ENCODE results near the gene SYK.

Gene SYK

GRCh38 chr9:90767523-90768100, 34.0 kb upstream of the SYK start:
- H3K9ac ChIP-seq (ENCODE audit: low read depth, low read length), result no peak overlapping the region
- H3K9me3 ChIP-seq (ENCODE audit: insufficient read depth, low read length, severe bottlenecking), result peaks cover 15% of the 10 kb centered on the region
- no peaks in the 10 kb centered on the region for H3K79me2 ChIP-seq (ENCODE audit: insufficient read depth, low read length)
- no peak overlapping the region for H2AFZ ChIP-seq (ENCODE audit: low read depth, low read length)
- no peaks in the 10 kb centered on the region for H3K27me3 ChIP-seq (ENCODE audit: insufficient read depth, low read length, poor library complexity)
- H3K4me1 ChIP-seq (ENCODE audit: insufficient read depth, low read length), result no peaks in the 10 kb centered on the region
- no peak for DNase-seq
- no peak overlapping the region for H3K27ac ChIP-seq (ENCODE audit: low read length)
- H4K20me1 ChIP-seq (ENCODE audit: insufficient read depth, low read length), result no peaks in the 10 kb centered on the region
- TF ChIP-seq CTCF (IDR thresholded peaks at IDR 0.05; ENCODE audit: borderline replicate concordance, extremely low read depth, low read length, poor library complexity, severe bottlenecking) (no peak), EZH2 (IDR thresholded peaks at IDR 0.05; ENCODE audit: borderline replicate concordance, low read depth, low read length, severe bottlenecking) (no peak)
- ATAC-seq (ENCODE audit: insufficient read depth, low read depth), result no peak
- H3K36me3 ChIP-seq (ENCODE audit: insufficient read depth, low read length), result no peaks in the 10 kb centered on the region
- no peak overlapping the region for H3K4me3 ChIP-seq (ENCODE audit: low read depth in 1 of 2, low read length in 2 of 2)
- no peak overlapping the region for H3K4me2 ChIP-seq (ENCODE audit: insufficient read depth, low read length)

GRCh38 chr9:90770182-90770738, 31.4 kb upstream of the SYK start:
- no peaks in the 10 kb centered on the region for H3K27me3 ChIP-seq (ENCODE audit: insufficient read depth, low read length, poor library complexity)
- no peaks in the 10 kb centered on the region for H3K79me2 ChIP-seq (ENCODE audit: insufficient read depth, low read length)
- H3K4me1 ChIP-seq (ENCODE audit: insufficient read depth, low read length), result no peaks in the 10 kb centered on the region
- TF ChIP-seq EZH2 (IDR thresholded peaks at IDR 0.05; ENCODE audit: borderline replicate concordance, low read depth, low read length, severe bottlenecking), result no peak
- no peak for TF ChIP-seq CTCF (IDR thresholded peaks at IDR 0.05; ENCODE audit: borderline replicate concordance, extremely low read depth, low read length, poor library complexity, severe bottlenecking)
- no peak overlapping the region for H3K27ac ChIP-seq (ENCODE audit: low read length)
- H3K9ac ChIP-seq (ENCODE audit: low read depth, low read length), result no peak overlapping the region
- no peaks in the 10 kb centered on the region for H4K20me1 ChIP-seq (ENCODE audit: insufficient read depth, low read length)
- H3K4me2 ChIP-seq (ENCODE audit: insufficient read depth, low read length), result no peak overlapping the region
- peaks cover 15% of the 10 kb centered on the region for H3K9me3 ChIP-seq (ENCODE audit: insufficient read depth, low read length, severe bottlenecking)
- ATAC-seq (ENCODE audit: insufficient read depth, low read depth), result no peak
- H2AFZ ChIP-seq (ENCODE audit: low read depth, low read length), result no peak overlapping the region
- DNase-seq, result no peak
- no peaks in the 10 kb centered on the region for H3K36me3 ChIP-seq (ENCODE audit: insufficient read depth, low read length)
- no peak overlapping the region for H3K4me3 ChIP-seq (ENCODE audit: low read depth in 1 of 2, low read length in 2 of 2)

GRCh38 chr9:90770927-90771326, 30.7 kb upstream of the SYK start:
- H3K27me3 ChIP-seq (ENCODE audit: insufficient read depth, low read length, poor library complexity), result no peaks in the 10 kb centered on the region
- H4K20me1 ChIP-seq (ENCODE audit: insufficient read depth, low read length), result no peaks in the 10 kb centered on the region
- H3K4me3 ChIP-seq (ENCODE audit: low read depth in 1 of 2, low read length in 2 of 2), result no peak overlapping the region
- H3K9me3 ChIP-seq (ENCODE audit: insufficient read depth, low read length, severe bottlenecking), result peaks cover 15% of the 10 kb centered on the region
- H3K36me3 ChIP-seq (ENCODE audit: insufficient read depth, low read length), result no peaks in the 10 kb centered on the region
- H3K27ac ChIP-seq (ENCODE audit: low read length), result no peak overlapping the region
- no peak overlapping the region for H2AFZ ChIP-seq (ENCODE audit: low read depth, low read length)
- ATAC-seq (ENCODE audit: insufficient read depth, low read depth), result no peak
- DNase-seq, result no peak
- H3K79me2 ChIP-seq (ENCODE audit: insufficient read depth, low read length), result no peaks in the 10 kb centered on the region
- no peak overlapping the region for H3K9ac ChIP-seq (ENCODE audit: low read depth, low read length)
- no peak overlapping the region for H3K4me2 ChIP-seq (ENCODE audit: insufficient read depth, low read length)
- TF ChIP-seq CTCF (IDR thresholded peaks at IDR 0.05; ENCODE audit: borderline replicate concordance, extremely low read depth, low read length, poor library complexity, severe bottlenecking), result no peak
- no peak for TF ChIP-seq EZH2 (IDR thresholded peaks at IDR 0.05; ENCODE audit: borderline replicate concordance, low read depth, low read length, severe bottlenecking)
- H3K4me1 ChIP-seq (ENCODE audit: insufficient read depth, low read length), result no peaks in the 10 kb centered on the region

Data from DND-41 (cell line).